ENCODE measurements around the gene RNF150.
"Not testable (repeated sequence)": the region's sequence is repeated elsewhere in the genome, so short reads cannot be mapped to it uniquely, and the experiment has no call there.

Gene RNF150

GRCh38 chr4:140834839-140835495, 298.3 kb downstream of the RNF150 start:
- no peak for DNase-seq (ENCODE audit: extremely low read depth in 1 of 2, low read depth in 1 of 2)

GRCh38 chr4:140833280-140833679, 300.0 kb downstream of the RNF150 start:
- no peak for DNase-seq (ENCODE audit: extremely low read depth in 1 of 2, low read depth in 1 of 2)

- no peak for DNase-seq (ENCODE audit: extremely low read depth in 1 of 2, low read depth in 1 of 2)
Observed at GRCh38 chr4:140829825-140830224, 303.4 kb downstream of the RNF150 start.

- no peak for DNase-seq (ENCODE audit: extremely low read depth in 1 of 2, low read depth in 1 of 2)
Observed at GRCh38 chr4:140826701-140827027, 306.6 kb downstream of the RNF150 start.

- DNase-seq (ENCODE audit: extremely low read depth in 1 of 2, low read depth in 1 of 2) = not testable (repeated sequence)
Observed at GRCh38 chr4:140820520-140820919, 312.7 kb downstream of the RNF150 start.

GRCh38 chr4:140819610-140820009, 313.7 kb downstream of the RNF150 start:
- DNase-seq (ENCODE audit: extremely low read depth in 1 of 2, low read depth in 1 of 2) = no peak

- DNase-seq (ENCODE audit: extremely low read depth in 1 of 2, low read depth in 1 of 2) = no peak
Observed at GRCh38 chr4:140818433-140818832, 314.8 kb downstream of the RNF150 start.

GRCh38 chr4:140816806-140817510, 316.3 kb downstream of the RNF150 start:
- no peak for DNase-seq (ENCODE audit: extremely low read depth in 1 of 2, low read depth in 1 of 2)

GRCh38 chr4:140813804-140814203, 319.5 kb downstream of the RNF150 start:
- DNase-seq (ENCODE audit: extremely low read depth in 1 of 2, low read depth in 1 of 2) = no peak

GRCh38 chr4:140812916-140813315, 320.4 kb downstream of the RNF150 start:
- DNase-seq (ENCODE audit: extremely low read depth in 1 of 2, low read depth in 1 of 2) = no peak

GRCh38 chr4:140811429-140811828, 321.8 kb downstream of the RNF150 start:
- no peak for DNase-seq (ENCODE audit: extremely low read depth in 1 of 2, low read depth in 1 of 2)

- not testable (repeated sequence) for DNase-seq (ENCODE audit: extremely low read depth in 1 of 2, low read depth in 1 of 2)
Observed at GRCh38 chr4:140810591-140811169, 322.6 kb downstream of the RNF150 start.
